Measurements from ENCODE around the gene ALOX12. TPM values are rescaled to one million over a fixed set of nuclear protein-coding genes. Genes with fewer than 3 reads are reported as not detected.

Gene ALOX12
- polyA plus RNA-seq, 1 donor (not counting 4 experiments of a cell fraction or from before 2014, with no cell fraction given): 0.35 TPM

DNA sequence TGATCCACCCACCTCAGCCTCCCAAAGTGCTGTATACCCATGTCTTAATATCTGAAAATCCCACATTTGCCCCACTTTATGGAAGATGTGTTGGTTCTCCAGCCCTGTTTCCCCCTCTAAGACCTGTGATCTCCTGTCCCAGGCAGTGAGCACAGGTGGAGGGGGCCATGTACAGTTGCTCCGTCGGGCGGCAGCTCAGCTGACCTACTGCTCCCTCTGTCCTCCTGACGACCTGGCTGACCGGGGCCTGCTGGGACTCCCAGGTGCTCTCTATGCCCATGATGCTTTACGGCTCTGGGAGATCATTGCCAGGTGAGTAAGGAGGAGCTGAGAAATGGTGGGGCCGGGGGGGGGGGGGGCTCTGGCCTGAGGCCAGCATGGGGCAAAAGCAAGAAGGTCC, 9.9 kb downstream of the ALOX12 start:
- H2AFZ ChIP-seq (ENCODE audit: control insufficient read depth, low read length): no peak overlapping the region
- dilution Hi-C loops (cut with MboI; ENCODE audit: extremely low pct_ligation_motif_present, low sequenced_read_pairs): no loop called here
- DNase-seq (ENCODE audit: low read depth, low spot score): no peak
- H4K20me1 ChIP-seq (ENCODE audit: control insufficient read depth, extremely low read depth, insufficient read depth, low read length): peaks cover 3% of the 10 kb centered on the region
- no peaks in the 10 kb centered on the region for H3K9me3 ChIP-seq (ENCODE audit: control insufficient read depth, low read depth, low read length)
- H3K27ac ChIP-seq (ENCODE audit: control insufficient read depth, insufficient read depth, low read length): no peak overlapping the region
- H3K4me2 ChIP-seq (ENCODE audit: control insufficient read depth, extremely low read depth, insufficient read depth, low read depth, low read length): no peak overlapping the region
- H3K9me1 ChIP-seq (ENCODE audit: control insufficient read depth, extremely low read depth, insufficient read depth, low read length): no peaks in the 10 kb centered on the region
- TF ChIP-seq, protein P1, sequence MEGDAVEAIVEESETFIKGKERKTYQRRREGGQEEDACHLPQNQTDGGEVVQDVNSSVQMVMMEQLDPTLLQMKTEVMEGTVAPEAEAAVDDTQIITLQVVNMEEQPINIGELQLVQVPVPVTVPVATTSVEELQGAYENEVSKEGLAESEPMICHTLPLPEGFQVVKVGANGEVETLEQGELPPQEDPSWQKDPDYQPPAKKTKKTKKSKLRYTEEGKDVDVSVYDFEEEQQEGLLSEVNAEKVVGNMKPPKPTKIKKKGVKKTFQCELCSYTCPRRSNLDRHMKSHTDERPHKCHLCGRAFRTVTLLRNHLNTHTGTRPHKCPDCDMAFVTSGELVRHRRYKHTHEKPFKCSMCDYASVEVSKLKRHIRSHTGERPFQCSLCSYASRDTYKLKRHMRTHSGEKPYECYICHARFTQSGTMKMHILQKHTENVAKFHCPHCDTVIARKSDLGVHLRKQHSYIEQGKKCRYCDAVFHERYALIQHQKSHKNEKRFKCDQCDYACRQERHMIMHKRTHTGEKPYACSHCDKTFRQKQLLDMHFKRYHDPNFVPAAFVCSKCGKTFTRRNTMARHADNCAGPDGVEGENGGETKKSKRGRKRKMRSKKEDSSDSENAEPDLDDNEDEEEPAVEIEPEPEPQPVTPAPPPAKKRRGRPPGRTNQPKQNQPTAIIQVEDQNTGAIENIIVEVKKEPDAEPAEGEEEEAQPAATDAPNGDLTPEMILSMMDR (optimal IDR thresholded peaks at IDR 0.05 in 1 of 3, IDR thresholded peaks at IDR 0.05 in 1 of 3, conservative IDR thresholded peaks at IDR 0.05 in 1 of 3; ENCODE audit: extremely low read depth in 1 of 3, insufficient read depth in 2 of 3, low read length in 3 of 3): no peak
- TF ChIP-seq EZH2 (IDR thresholded peaks at IDR 0.05; ENCODE audit: low read length): no peak
- H3K4me3 ChIP-seq (ENCODE audit: control insufficient read depth in 2 of 3, extremely low read depth in 1 of 3, insufficient read depth in 2 of 3, low read depth in 1 of 3, low read length in 3 of 3): no peak overlapping the region
- no peaks in the 10 kb centered on the region for H3K27me3 ChIP-seq (ENCODE audit: control insufficient read depth, extremely low read depth, insufficient read depth, low read length)
- peaks cover under 1% of the 10 kb centered on the region for H3K4me1 ChIP-seq (ENCODE audit: control insufficient read depth, extremely low read depth, insufficient read depth, low read length)
- peaks cover 27% of the 10 kb centered on the region for H3K79me2 ChIP-seq (ENCODE audit: control insufficient read depth, insufficient read depth, low read length)
- no peak for FAIRE-seq
- no peak overlapping the region for H3K9ac ChIP-seq (ENCODE audit: control insufficient read depth, extremely low read depth, insufficient read depth, low read length)
- peaks cover 20 to 30% of the 10 kb centered on the region in 2 experiments for H3K36me3 ChIP-seq (ENCODE audit: control insufficient read depth in 2 of 2, extremely low read depth in 1 of 2, insufficient read depth in 2 of 2, low read length in 2 of 2)

DNA sequence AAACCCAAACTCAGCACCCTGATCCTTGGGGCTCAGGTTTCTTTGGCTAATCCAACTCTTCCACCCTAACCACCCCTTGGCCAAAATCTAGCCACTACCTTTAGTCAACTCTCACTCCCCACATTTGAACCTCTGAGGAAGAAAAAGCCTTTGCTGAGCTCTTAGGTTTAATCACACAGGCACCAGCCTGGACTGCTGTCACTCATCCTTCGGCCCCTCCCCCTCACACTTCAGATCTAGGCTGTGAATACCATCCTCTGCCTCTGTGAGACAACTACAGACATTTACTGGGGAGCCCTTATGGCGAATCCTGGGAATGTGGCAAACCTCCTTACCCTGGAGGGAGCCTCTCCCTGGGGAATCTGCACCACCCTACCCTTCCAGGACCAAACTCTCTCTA, 11.3 kb downstream of the ALOX12 start:
- dilution Hi-C loops (cut with MboI; ENCODE audit: extremely low pct_ligation_motif_present, low sequenced_read_pairs): no loop called here
- H3K4me3 ChIP-seq (ENCODE audit: control insufficient read depth in 2 of 3, extremely low read depth in 1 of 3, insufficient read depth in 2 of 3, low read depth in 1 of 3, low read length in 3 of 3): no peak overlapping the region
- peaks cover 11 to 22% of the 10 kb centered on the region in 2 experiments for H3K36me3 ChIP-seq (ENCODE audit: control insufficient read depth in 2 of 2, extremely low read depth in 1 of 2, insufficient read depth in 2 of 2, low read length in 2 of 2)
- DNase-seq (ENCODE audit: low read depth, low spot score) (no peak), FAIRE-seq (no peak)
- peaks cover 40% of the 10 kb centered on the region for H3K79me2 ChIP-seq (ENCODE audit: control insufficient read depth, insufficient read depth, low read length)
- H2AFZ ChIP-seq (ENCODE audit: control insufficient read depth, low read length): no peak overlapping the region
- peaks cover 8% of the 10 kb centered on the region for H3K4me1 ChIP-seq (ENCODE audit: control insufficient read depth, extremely low read depth, insufficient read depth, low read length)
- H3K27ac ChIP-seq (ENCODE audit: control insufficient read depth, insufficient read depth, low read length): no peak overlapping the region
- no peak overlapping the region for H3K9ac ChIP-seq (ENCODE audit: control insufficient read depth, extremely low read depth, insufficient read depth, low read length)
- H3K9me3 ChIP-seq (ENCODE audit: control insufficient read depth, low read depth, low read length): no peaks in the 10 kb centered on the region
- no peaks in the 10 kb centered on the region for H3K9me1 ChIP-seq (ENCODE audit: control insufficient read depth, extremely low read depth, insufficient read depth, low read length)
- TF ChIP-seq, protein P1 (optimal IDR thresholded peaks at IDR 0.05 in 1 of 3, IDR thresholded peaks at IDR 0.05 in 1 of 3, conservative IDR thresholded peaks at IDR 0.05 in 1 of 3; ENCODE audit: extremely low read depth in 1 of 3, insufficient read depth in 2 of 3, low read length in 3 of 3): no peak
- TF ChIP-seq EZH2 (IDR thresholded peaks at IDR 0.05; ENCODE audit: low read length): no peak
- peaks cover 3% of the 10 kb centered on the region for H4K20me1 ChIP-seq (ENCODE audit: control insufficient read depth, extremely low read depth, insufficient read depth, low read length)
- H3K4me2 ChIP-seq (ENCODE audit: control insufficient read depth, extremely low read depth, insufficient read depth, low read depth, low read length): no peak overlapping the region
- H3K27me3 ChIP-seq (ENCODE audit: control insufficient read depth, extremely low read depth, insufficient read depth, low read length): no peaks in the 10 kb centered on the region

All from keratinocyte (primary cell).